OCI-M1 (cell line): Measurements from ENCODE around the gene DDX3Y.

Source experiments
- DNase-seq: peaks from one replicate; lab custom pipeline; 2025; lab: John Stamatoyannopoulos, UW

The DDX3Y gene

GRCh38 chrY:12904618-12905516 is at the start of gene DDX3Y:
TSS of gene DDX3Y (plus strand) at chrY:12904868. CDS start at chrY:12904937, 69 bp downstream.
- DNase-seq = no peak

GRCh38 chrY:12855791-12856275 is 48.8 kb upstream of the DDX3Y start:
- no peak for DNase-seq

GRCh38 chrY:12867960-12868359 is 36.7 kb upstream of the DDX3Y start:
- no peak for DNase-seq

GRCh38 chrY:12896973-12897372 is 7.7 kb upstream of the DDX3Y start:
- DNase-seq = no peak

- no peak for DNase-seq
Measured at GRCh38 chrY:12898604-12899003, 6.1 kb upstream of the DDX3Y start.

GRCh38 chrY:12905517-12905872 is 827 bp downstream of the DDX3Y start:
- no peak for DNase-seq

GRCh38 chrY:12905895-12906294 is 1.2 kb downstream of the DDX3Y start:
- no peak for DNase-seq

GRCh38 chrY:12913541-12913940 is 8.9 kb downstream of the DDX3Y start:
- DNase-seq = no peak

GRCh38 chrY:12928043-12928442 is 23.4 kb downstream of the DDX3Y start:
- DNase-seq = no peak

GRCh38 chrY:12941725-12942687 is 37.3 kb downstream of the DDX3Y start:
- no peak for DNase-seq
